Endothelial cell of umbilical vein (primary cell): ENCODE measurements around the gene ADIG. TPM values are rescaled to one million over a fixed set of nuclear protein-coding genes. Genes with fewer than 3 reads are reported as not detected.

ENCODE experiments used
- BruUV-seq: library from RNA; stranded (reverse); fragments of 400-500 nt; replicated peaks from 2 replicates; lab custom pipeline; 2021; lab: Mats Ljungman, UMichigan
- CTCF ChIA-PET: fragments of 300-600, 350-600 bp; sonication (Branson Sonifier 250); formaldehyde crosslinking; loops from one replicate; lab custom pipeline; 2021; ENCODE audit warnings: antibody characterized with exemption, inconsistent platforms; lab: Charles Lee
- POLR2A ChIA-PET: fragments of 300-600, 350-600 bp; sonication (Branson Sonifier 250); formaldehyde crosslinking; loops from one replicate; lab custom pipeline; 2021; ENCODE audit warnings: antibody characterized with exemption, inconsistent platforms; lab: Charles Lee
- DNase-seq: peaks from one replicate; pipeline ENCODE4 v3.0.0-alpha.2; 2011; ENCODE audit warnings: low read depth, low spot score
- FAIRE-seq: peaks from 2 replicates; lab custom pipeline; 2011; peaks lifted over from hg19 to GRCh38; lab: Jason Lieb, UNC
- H2AFZ ChIP-seq: 2 replicates; pipeline ENCODE4 v1.6.0; 2012; ENCODE audit warnings: low read depth, low read length, control low read depth, inconsistent platforms
- H3K27ac ChIP-seq: 2 replicates; pipeline ENCODE4 v1.5.1; 2011; ENCODE audit warnings: low read depth, mild to moderate bottlenecking, control low read depth, low read length, moderate library complexity; ENCODE audit not compliant: insufficient read depth
- H3K27me3 ChIP-seq, 2 experiments: 2 replicates each; pipeline versions ENCODE4 v1.6.0 to v1.6.1; 2011; ENCODE audit warnings: low read length in 2 of 2, mixed read lengths in 1 of 2; ENCODE audit not compliant: control insufficient read depth in 2 of 2, insufficient read depth in 2 of 2
- H3K36me3 ChIP-seq, 2 experiments: 2 replicates in 1 of 2; 3 replicates in 1 of 2; pipeline ENCODE4 v1.5.1; 2011; ENCODE audit warnings: low read length in 2 of 2, mild to moderate bottlenecking in 1 of 2, moderate library complexity in 1 of 2; ENCODE audit not compliant: control insufficient read depth in 2 of 2, insufficient read depth in 2 of 2; ENCODE audit errors: extremely low read depth in 1 of 2
- H3K4me1 ChIP-seq: 3 replicates; pipeline ENCODE4 v1.5.1; 2011; ENCODE audit warnings: mild to moderate bottlenecking, low read length; ENCODE audit not compliant: control insufficient read depth, insufficient read depth; ENCODE audit errors: extremely low read depth
- H3K4me2 ChIP-seq: 2 replicates; pipeline ENCODE4 v1.6.1; 2011; ENCODE audit warnings: low read length, control low read depth, mixed read lengths; ENCODE audit not compliant: insufficient read depth
- H3K4me3 ChIP-seq, 3 experiments: fragments of 200-600 bp in 1 of 3; sonication (generic), shearing (Covaris generic) in 1 of 3; replicated peaks in 1 of 3; 2 replicates each; pipeline ENCODE4 v1.5.1; 2011 to 2016; ENCODE audit warnings: control low read depth in 3 of 3, low read length in 3 of 3, mild to moderate bottlenecking in 2 of 3, inconsistent platforms in 1 of 3, low read depth in 1 of 3, moderate library complexity in 1 of 3; ENCODE audit not compliant: insufficient read depth in 1 of 3
- H3K79me2 ChIP-seq: 2 replicates; pipeline ENCODE4 v1.6.0; 2012; ENCODE audit warnings: low read length, inconsistent platforms; ENCODE audit not compliant: control insufficient read depth, insufficient read depth
- H3K9ac ChIP-seq: replicated peaks from 2 replicates; pipeline ENCODE3; 2011; ENCODE audit warnings: low read length, control low read depth; ENCODE audit not compliant: insufficient read depth; ENCODE audit errors: extremely low read depth
- H3K9me1 ChIP-seq: replicated peaks from 3 replicates; pipeline ENCODE4 v1.6.0; 2011; ENCODE audit warnings: mild to moderate bottlenecking, low read length; ENCODE audit not compliant: control insufficient read depth, insufficient read depth; ENCODE audit errors: extremely low read depth
- H3K9me3 ChIP-seq: replicated peaks from 2 replicates; pipeline ENCODE4 v1.5.1; 2012; ENCODE audit warnings: low read length, inconsistent platforms; ENCODE audit not compliant: control insufficient read depth, insufficient read depth
- H4K20me1 ChIP-seq: replicated peaks from 2 replicates; pipeline ENCODE3; 2011; ENCODE audit warnings: mild to moderate bottlenecking, low read length; ENCODE audit not compliant: control insufficient read depth, insufficient read depth; ENCODE audit errors: extremely low read depth
- CTCF ChIP-seq, 2 donors: IDR thresholded peaks; 1 replicate in 1 of 2; 2 replicates in 1 of 2; pipeline ENCODE4 v1.5.1; 2011; ENCODE audit warnings: low read length in 2 of 2, mild to moderate bottlenecking in 2 of 2, moderate library complexity in 2 of 2, control low read depth in 1 of 2, inconsistent platforms in 1 of 2, low read depth in 1 of 2; ENCODE audit not compliant: insufficient read depth in 1 of 2; ENCODE audit errors: extremely low read depth in 1 of 2
- EZH2 ChIP-seq: IDR thresholded peaks from 2 replicates; pipeline ENCODE4 v1.6.1; 2012; ENCODE audit warnings: borderline replicate concordance, low read depth, mild to moderate bottlenecking, moderate library complexity, low read length, inconsistent platforms; ENCODE audit not compliant: severe bottlenecking
- FOS ChIP-seq: IDR thresholded peaks from 2 replicates; pipeline ENCODE4 v1.6.1; 2011; ENCODE audit warnings: mild to moderate bottlenecking, low read length, moderate library complexity, borderline replicate concordance; ENCODE audit not compliant: insufficient read depth
- GATA2 ChIP-seq: IDR thresholded peaks from 2 replicates; pipeline ENCODE4 v1.7.0; 2011; ENCODE audit warnings: low read depth, mild to moderate bottlenecking, moderate library complexity, mixed read lengths, low read length; ENCODE audit not compliant: insufficient read length, insufficient read depth
- JUN ChIP-seq: IDR thresholded peaks from 2 replicates; pipeline ENCODE4 v1.6.1; 2011; ENCODE audit warnings: borderline replicate concordance, low read depth; ENCODE audit not compliant: insufficient read length, insufficient read depth
- MYC ChIP-seq: IDR thresholded peaks from one replicate; pipeline ENCODE4 v1.6.1; 2011; ENCODE audit warnings: mild to moderate bottlenecking, low read depth, low read length
- POLR2A ChIP-seq: IDR thresholded peaks from 2 replicates; pipeline ENCODE4 v1.6.1; 2012; ENCODE audit warnings: low read depth, mild to moderate bottlenecking, control low read depth, low read length
- dilution Hi-C: fragments of 300-500 bp; cut with MboI; formaldehyde crosslinking; loops from one replicate; pipeline ENCODE4 v1.15.0; 2019; ENCODE audit warnings: low sequenced_read_pairs; ENCODE audit not compliant: extremely low pct_ligation_motif_present
- intact Hi-C: fragments of 100-400 bp; cut with micrococcal nuclease; formaldehyde crosslinking; loops from one replicate; pipeline ENCODE4 v1.10.0; 2022
- polyA plus RNA-seq, 4 experiments: library from polyadenylated mRNA; depleted of rRNA in 3 of 4; stranded (reverse) in 3 of 4; unstranded in 1 of 4; fragments of >200 nt; gene quantifications; 2 replicates each; pipeline versions ENCODE4 v1.2.1 to v1.2.3, GENCODE V29; 2011 to 2012; ENCODE audit warnings: missing spikeins in 1 of 4
- total RNA-seq: library from RNA; stranded (reverse); gene quantifications from 2 replicates; pipeline ENCODE4 v1.2.3, GENCODE V29; 2021
- TF ChIP-seq, protein P1 (sequence below): IDR thresholded peaks from 2 replicates; pipeline ENCODE4 v1.6.1; 2011; ENCODE audit not compliant: insufficient read depth, insufficient read length

Gene ADIG
- total and polyA plus RNA-seq, 2 donors (not counting 3 experiments of a cell fraction or from before 2014, with no cell fraction given) = not detected

DNA sequence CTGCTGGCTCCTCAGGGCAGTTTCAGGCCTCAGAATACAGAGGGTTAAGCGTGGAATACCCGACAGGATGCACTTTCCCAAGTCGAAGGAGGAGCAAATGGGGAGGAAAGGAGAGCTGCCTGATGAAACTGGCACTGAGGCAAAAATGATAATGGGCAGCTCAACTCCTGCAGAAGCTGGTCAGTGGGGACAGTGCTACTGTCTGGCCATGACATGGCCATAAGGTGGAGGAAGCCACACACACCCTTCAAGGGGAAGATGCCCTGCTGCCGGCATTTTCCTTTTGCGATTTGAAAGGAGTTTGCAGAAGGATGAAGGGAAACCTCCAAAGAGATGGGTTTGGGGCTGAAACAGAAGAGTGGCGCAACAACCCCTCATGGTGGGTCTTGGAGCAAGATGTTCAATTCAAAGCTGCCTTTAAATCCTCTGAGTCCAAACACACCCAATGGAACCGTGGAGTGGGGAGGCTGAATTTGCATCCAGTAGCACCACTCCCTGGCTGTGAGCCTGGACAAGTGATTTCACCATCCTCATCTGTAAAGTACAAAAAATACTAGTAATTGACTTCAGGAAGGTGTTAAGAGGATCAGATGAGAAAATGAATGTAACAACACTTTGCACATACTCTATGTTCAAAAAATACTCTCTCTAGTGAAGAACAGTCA lies 3.2 kb downstream of the ADIG start:
- dilution Hi-C loops (no loop called here), intact Hi-C loops (no loop called here)
- H3K79me2 ChIP-seq = no peaks in the 10 kb centered on the region
- TF ChIP-seq POLR2A (no peak), GATA2 (no peak), CTCF (IDR thresholded peaks at IDR 0.05; ENCODE audit: extremely low read depth in 1 of 2, insufficient read depth in 1 of 2, low read depth in 1 of 2, low read length in 2 of 2) (no peak), MYC (no peak), FOS (no peak), EZH2 (no peak), JUN (no peak)
- TF ChIP-seq, protein P1, sequence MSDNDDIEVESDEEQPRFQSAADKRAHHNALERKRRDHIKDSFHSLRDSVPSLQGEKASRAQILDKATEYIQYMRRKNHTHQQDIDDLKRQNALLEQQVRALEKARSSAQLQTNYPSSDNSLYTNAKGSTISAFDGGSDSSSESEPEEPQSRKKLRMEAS = no peak
- no peaks in the 10 kb centered on the region for H3K4me1 ChIP-seq
- no peaks in the 10 kb centered on the region for H4K20me1 ChIP-seq
- H3K9ac ChIP-seq = no peak overlapping the region
- no peaks in the 10 kb centered on the region for H3K9me3 ChIP-seq
- DNase-seq (no peak), FAIRE-seq (no peak)
- peaks cover 0 to 6% of the 10 kb centered on the region in 2 experiments for H3K27me3 ChIP-seq
- H3K4me2 ChIP-seq = no peak overlapping the region
- H3K9me1 ChIP-seq = no peaks in the 10 kb centered on the region
- no peaks in the 10 kb centered on the region for H3K36me3 ChIP-seq
- no TSS peak for BruUV-seq
- ChIA-PET CTCF (no interaction called here), POLR2A (no interaction called here)
- H3K4me3 ChIP-seq = no peak overlapping the region
- H2AFZ ChIP-seq = no peak overlapping the region
- no peak overlapping the region for H3K27ac ChIP-seq
